ENCODE data around the gene GLI3. TPM values are rescaled to one million over a fixed set of nuclear protein-coding genes. Genes with fewer than 3 reads are reported as not detected.

Gene GLI3
- total and polyA plus RNA-seq, 8 donors: 0.29 to 7.0 (median 2.3) TPM

DNA sequence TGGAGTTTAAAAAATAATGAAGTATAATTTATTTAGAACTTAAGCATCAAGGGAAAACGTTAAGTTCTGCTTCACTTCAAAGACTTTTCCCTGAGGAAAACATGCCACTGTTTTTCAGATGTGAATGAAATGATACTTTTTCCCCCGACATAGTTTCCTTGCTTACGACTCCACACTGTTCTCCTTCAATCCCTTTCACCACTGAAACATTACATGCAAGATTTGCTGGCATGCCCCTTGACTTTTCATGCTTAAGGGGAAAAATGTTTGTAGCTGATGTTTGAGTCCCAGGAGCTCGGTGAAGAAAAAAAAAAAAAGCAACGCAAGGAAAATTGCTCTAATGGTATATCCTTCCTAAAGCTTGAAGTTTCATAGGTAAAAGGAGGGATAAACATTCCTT is 10.0 kb downstream of the GLI3 start:
- WGBS, 5 donors: 57 to 73% (median 68%) methylated on average over 5 of the region's 5 CpGs
- peaks cover 0 to 25% (median 17%) of the 10 kb centered on the region in 4 donors for H3K4me1 ChIP-seq

DNA sequence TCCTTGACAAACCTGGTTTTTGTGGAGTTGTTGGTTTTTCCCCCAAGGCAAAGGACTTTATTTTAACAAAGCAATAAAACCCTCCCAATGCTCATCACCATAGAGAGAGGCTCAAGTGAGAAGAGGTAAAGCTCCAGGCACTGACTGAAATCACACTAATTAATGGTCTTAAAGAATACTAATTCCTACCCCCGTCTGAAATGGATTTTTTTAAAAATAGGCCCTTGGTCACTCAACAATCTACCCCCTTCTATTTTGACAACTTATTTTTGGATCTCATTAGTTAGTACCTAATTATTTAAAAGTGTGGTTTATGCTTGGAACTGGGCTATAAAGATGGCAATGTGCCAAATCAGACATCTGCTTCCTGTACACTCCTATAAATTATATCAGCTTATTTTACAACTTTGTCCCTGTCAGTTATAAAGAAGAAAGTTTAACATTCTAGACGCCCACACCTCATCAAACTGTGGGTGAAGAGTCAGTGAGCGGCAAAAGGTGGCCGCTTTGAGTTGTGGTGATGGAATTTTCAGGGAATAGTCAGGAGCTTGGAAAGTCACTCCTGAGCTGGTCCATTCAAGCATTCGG is 10.6 kb downstream of the GLI3 start:
- no peak overlapping the region for H3K4me3 ChIP-seq
- H3K9me3 ChIP-seq: no peaks in the 10 kb centered on the region
- intact Hi-C loops (cut with DNase I; ENCODE audit: low total_unique reads): no loop called here
- H3K4me1 ChIP-seq: peaks cover 0 to 23% (median 14%) of the 10 kb centered on the region in 4 donors
- 75 to 80% (median 77%) methylated on average over 5 of the region's 5 CpGs for WGBS, 5 donors
- H3K27me3 ChIP-seq: peaks cover 0 to 14% (median 14%) of the 10 kb centered on the region in 3 donors
- peak in 1 of 2 donors; percentile 39 for DNase-seq
- H3K27ac ChIP-seq: no peak overlapping the region
- TF ChIP-seq CTCF (IDR thresholded peaks at IDR 0.05) (no peak), POLR2A (IDR thresholded peaks at IDR 0.05) (no peak)
- H3K36me3 ChIP-seq: no peaks in the 10 kb centered on the region

More for the DNA sequence above, 10.0 kb downstream of the GLI3 start:
- Histone ChIP-seq H3K27me3 (peaks cover 0 to 14% (median 14%) of the 10 kb centered on the region in 3 donors), H3K4me3 (no peak overlapping the region), H3K9me3 (no peaks in the 10 kb centered on the region), H3K27ac (no peak overlapping the region), H3K36me3 (no peaks in the 10 kb centered on the region)
- intact Hi-C loops (cut with DNase I; ENCODE audit: low total_unique reads): no loop called here
- DNase-seq: no peak
- TF ChIP-seq CTCF (IDR thresholded peaks at IDR 0.05) (no peak), EP300 (IDR thresholded peaks at IDR 0.05) (no peak), POLR2AphosphoS5 (IDR thresholded peaks at IDR 0.05) (no peak), POLR2A (IDR thresholded peaks at IDR 0.05) (no peak)

- Histone ChIP-seq H3K27ac (no peak overlapping the region), H3K4me1 (peaks cover 0 to 36% (median 14%) of the 10 kb centered on the region in 4 donors), H3K27me3 (peaks cover 0 to 14% (median 14%) of the 10 kb centered on the region in 3 donors), H3K4me3 (no peak overlapping the region), H3K36me3 (no peaks in the 10 kb centered on the region), H3K9me3 (no peaks in the 10 kb centered on the region)
- WGBS, 5 donors: 77 to 92% (median 91%) methylated on average over 8 of the region's 8 CpGs
- intact Hi-C loops (cut with DNase I; ENCODE audit: low total_unique reads): no loop called here
- TF ChIP-seq POLR2A (IDR thresholded peaks at IDR 0.05) (no peak), CTCF (IDR thresholded peaks at IDR 0.05) (no peak), POLR2AphosphoS5 (IDR thresholded peaks at IDR 0.05) (no peak), EP300 (IDR thresholded peaks at IDR 0.05) (no peak)
- no peak for DNase-seq
Observed at GRCh38 chr7:42224391-42225003, 12.5 kb downstream of the GLI3 start.

DNA sequence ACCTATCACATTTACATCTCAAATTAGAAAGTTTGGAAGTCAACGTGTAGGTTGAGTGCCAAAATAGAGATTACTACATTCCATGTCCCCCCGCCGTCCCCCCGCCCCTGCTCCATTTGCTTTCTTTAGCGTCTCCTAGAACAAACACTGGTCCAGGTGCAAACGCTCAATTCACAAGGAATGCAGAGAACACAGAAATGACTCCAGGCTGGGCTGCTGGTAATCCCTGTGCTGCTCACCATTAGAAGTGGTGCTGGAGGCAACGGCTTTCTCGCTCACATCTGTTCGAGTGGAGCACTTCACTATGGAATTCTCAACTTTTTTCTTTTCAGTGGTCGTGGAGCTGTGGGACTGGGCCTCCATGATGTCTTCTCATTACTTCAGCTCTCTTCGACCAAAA is 14.1 kb downstream of the GLI3 start:
- Histone ChIP-seq H3K4me1 (peaks cover 0 to 28% (median 6%) of the 10 kb centered on the region in 4 donors), H3K9me3 (no peaks in the 10 kb centered on the region), H3K27ac (no peak overlapping the region), H3K4me3 (no peak overlapping the region), H3K36me3 (no peaks in the 10 kb centered on the region), H3K27me3 (peaks cover 0 to 8% (median 5%) of the 10 kb centered on the region in 3 donors)
- TF ChIP-seq CTCF (IDR thresholded peaks at IDR 0.05): no peak
- no peak for TF ChIP-seq POLR2AphosphoS5 (IDR thresholded peaks at IDR 0.05)
- TF ChIP-seq POLR2A (IDR thresholded peaks at IDR 0.05): no peak
- no peak for TF ChIP-seq EP300 (IDR thresholded peaks at IDR 0.05)
- intact Hi-C loops (cut with DNase I; ENCODE audit: low total_unique reads): no loop called here
- WGBS, 5 donors: 58 to 79% (median 76%) methylated on average over 11 of the region's 11 CpGs
- DNase-seq: peak in 1 of 2 donors; percentile 73

All from stomach (tissue), 9 donors.